HG02610 (cell line): ENCODE data around the gene CFAP298.
"Not testable (repeated sequence)": the region's sequence is repeated elsewhere in the genome, so short reads cannot be mapped to it uniquely, and the experiment has no call there.

ENCODE experiments used
- ATAC-seq: cut with Tn5 transposase; IDR thresholded peaks from one replicate; pipeline ENCODE4 v1.9.1; 2021; ENCODE audit warnings: mild to moderate bottlenecking, moderate library complexity; ENCODE audit not compliant: unreplicated experiment

CFAP298 gene

GRCh38 chr21:32569261-32570230 lies 42.6 kb downstream of the CFAP298 start:
- ATAC-seq: peak; percentile 67

GRCh38 chr21:32567626-32568025 lies 44.6 kb downstream of the CFAP298 start:
- ATAC-seq: no peak

GRCh38 chr21:32566741-32567389 lies 45.3 kb downstream of the CFAP298 start:
- no peak for ATAC-seq

- ATAC-seq: no peak
Measured at GRCh38 chr21:32565856-32566465, 46.2 kb downstream of the CFAP298 start.

GRCh38 chr21:32562915-32563314 lies 49.3 kb downstream of the CFAP298 start:
- no peak for ATAC-seq

- ATAC-seq: no peak
Measured at GRCh38 chr21:32562426-32562825, 49.8 kb downstream of the CFAP298 start.

GRCh38 chr21:32561476-32561875 lies 50.7 kb downstream of the CFAP298 start:
- ATAC-seq: not testable (repeated sequence)

GRCh38 chr21:32560896-32561295 lies 51.3 kb downstream of the CFAP298 start:
- ATAC-seq: no peak

GRCh38 chr21:32559006-32559610 lies 53.1 kb downstream of the CFAP298 start:
- no peak for ATAC-seq

GRCh38 chr21:32558106-32558505 lies 54.1 kb downstream of the CFAP298 start:
- no peak for ATAC-seq

- no peak for ATAC-seq
Measured at GRCh38 chr21:32554832-32555638, 57.1 kb downstream of the CFAP298 start.

- ATAC-seq: no peak
Measured at GRCh38 chr21:32549886-32550285, 62.3 kb downstream of the CFAP298 start.

GRCh38 chr21:32549440-32549839 lies 62.7 kb downstream of the CFAP298 start:
- no peak for ATAC-seq
